ENCODE results near the gene NEK6.

NEK6 gene

DNA sequence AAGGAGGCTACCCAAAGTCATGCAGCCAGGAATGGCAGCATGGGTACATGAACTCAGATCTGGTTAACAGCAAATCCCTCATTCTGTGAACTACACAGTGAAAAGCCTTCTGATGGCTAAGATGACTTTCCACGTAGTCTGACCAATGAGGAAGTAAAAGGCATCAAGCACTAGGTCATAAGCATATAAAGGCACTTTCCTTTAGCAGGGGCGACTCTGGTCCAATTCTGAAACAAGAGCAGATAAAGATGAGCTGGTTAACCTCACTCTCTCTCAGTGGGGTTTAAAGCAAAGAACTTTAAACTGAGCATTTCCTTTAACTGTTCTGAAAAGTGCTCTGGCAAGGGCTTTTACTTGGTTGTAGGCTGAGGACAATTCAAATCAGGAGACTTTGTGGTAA, 136.4 kb downstream of the NEK6 start:
- DNase-seq (ENCODE audit: extremely low read depth, low read depth) = no peak
- TF ChIP-seq, protein P1, sequence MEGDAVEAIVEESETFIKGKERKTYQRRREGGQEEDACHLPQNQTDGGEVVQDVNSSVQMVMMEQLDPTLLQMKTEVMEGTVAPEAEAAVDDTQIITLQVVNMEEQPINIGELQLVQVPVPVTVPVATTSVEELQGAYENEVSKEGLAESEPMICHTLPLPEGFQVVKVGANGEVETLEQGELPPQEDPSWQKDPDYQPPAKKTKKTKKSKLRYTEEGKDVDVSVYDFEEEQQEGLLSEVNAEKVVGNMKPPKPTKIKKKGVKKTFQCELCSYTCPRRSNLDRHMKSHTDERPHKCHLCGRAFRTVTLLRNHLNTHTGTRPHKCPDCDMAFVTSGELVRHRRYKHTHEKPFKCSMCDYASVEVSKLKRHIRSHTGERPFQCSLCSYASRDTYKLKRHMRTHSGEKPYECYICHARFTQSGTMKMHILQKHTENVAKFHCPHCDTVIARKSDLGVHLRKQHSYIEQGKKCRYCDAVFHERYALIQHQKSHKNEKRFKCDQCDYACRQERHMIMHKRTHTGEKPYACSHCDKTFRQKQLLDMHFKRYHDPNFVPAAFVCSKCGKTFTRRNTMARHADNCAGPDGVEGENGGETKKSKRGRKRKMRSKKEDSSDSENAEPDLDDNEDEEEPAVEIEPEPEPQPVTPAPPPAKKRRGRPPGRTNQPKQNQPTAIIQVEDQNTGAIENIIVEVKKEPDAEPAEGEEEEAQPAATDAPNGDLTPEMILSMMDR (IDR thresholded peaks at IDR 0.05; ENCODE audit: low read depth, low read length) = no peak

DNA sequence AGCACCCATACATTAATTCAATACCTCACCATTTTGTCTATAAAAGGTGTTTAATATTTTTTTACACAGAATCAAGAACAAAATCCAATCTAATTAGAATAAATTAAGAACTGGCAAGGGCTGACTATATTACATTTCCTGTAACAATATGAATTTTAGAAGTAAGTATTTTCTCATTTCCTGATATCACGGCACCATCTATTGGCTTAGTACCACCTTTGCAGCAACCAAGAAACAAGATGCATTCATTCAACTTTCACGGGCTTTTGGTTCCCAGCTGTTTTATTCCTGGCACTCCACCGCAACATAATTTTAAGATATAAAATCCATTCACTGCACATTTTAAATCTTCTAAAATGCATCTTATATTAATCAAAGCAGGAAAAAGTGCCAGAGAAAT, 136.8 kb downstream of the NEK6 start:
- DNase-seq (ENCODE audit: extremely low read depth, low read depth) = no peak
- TF ChIP-seq, protein P1 (IDR thresholded peaks at IDR 0.05; ENCODE audit: low read depth, low read length) = peak; percentile 22

DNA sequence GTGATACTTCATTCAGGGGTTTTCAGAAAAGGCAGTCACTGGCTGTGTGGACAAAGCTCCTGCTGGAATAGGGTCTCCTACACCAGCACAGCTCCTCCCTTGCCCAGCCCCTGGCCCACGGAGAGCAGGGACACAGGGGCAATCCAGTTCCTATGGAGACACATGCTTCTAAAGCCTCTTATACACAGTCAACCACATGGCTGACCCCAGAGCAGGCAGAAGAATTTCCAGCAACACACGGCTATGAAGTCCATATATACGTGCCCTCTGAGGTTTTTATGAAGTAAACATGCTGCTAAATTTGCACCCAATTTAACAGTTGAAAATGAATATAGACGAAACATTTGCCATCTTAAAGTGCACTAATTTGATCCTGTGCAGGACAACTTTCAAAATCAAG, 138.1 kb downstream of the NEK6 start:
- DNase-seq (ENCODE audit: extremely low read depth, low read depth) = no peak
- TF ChIP-seq, protein P1 (IDR thresholded peaks at IDR 0.05; ENCODE audit: low read depth, low read length) = no peak

DNA sequence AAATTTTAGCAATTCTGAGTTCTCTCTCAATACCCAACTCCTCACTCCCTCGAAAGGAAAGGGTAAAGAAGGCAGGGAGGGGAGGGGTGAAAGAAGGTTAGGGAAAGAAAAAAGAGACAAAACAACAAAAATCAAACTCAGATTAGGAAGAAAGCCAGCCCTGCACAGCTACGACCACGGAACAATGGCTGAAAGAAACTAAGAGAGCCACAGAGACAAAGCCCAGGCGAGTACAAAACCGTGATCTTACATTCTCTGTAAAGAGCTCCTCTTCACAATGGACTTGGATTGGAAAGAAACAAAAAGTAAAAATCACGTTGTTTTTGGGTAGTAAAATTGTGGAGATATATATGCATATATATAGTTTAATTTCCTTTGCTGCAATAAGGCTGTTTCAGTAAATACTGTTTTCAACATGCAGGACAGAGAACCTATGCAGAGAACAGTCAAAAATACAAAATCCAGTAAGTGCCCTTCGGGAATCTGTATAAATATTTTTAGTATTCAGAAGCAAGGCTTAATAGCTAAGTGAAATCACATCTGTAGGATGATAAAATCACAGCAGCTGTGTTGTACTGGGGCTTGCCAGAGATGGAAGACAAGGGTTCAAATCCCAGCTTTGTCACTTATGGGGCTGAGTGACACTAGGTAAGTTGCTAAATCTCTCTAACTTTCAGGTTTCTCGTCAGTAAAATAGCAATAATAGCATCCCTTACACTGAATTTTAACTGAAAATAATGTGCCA, 140.6 kb downstream of the NEK6 start:
- TF ChIP-seq, protein P1 (IDR thresholded peaks at IDR 0.05; ENCODE audit: low read depth, low read length) = no peak
- no peak for DNase-seq (ENCODE audit: extremely low read depth, low read depth)

DNA sequence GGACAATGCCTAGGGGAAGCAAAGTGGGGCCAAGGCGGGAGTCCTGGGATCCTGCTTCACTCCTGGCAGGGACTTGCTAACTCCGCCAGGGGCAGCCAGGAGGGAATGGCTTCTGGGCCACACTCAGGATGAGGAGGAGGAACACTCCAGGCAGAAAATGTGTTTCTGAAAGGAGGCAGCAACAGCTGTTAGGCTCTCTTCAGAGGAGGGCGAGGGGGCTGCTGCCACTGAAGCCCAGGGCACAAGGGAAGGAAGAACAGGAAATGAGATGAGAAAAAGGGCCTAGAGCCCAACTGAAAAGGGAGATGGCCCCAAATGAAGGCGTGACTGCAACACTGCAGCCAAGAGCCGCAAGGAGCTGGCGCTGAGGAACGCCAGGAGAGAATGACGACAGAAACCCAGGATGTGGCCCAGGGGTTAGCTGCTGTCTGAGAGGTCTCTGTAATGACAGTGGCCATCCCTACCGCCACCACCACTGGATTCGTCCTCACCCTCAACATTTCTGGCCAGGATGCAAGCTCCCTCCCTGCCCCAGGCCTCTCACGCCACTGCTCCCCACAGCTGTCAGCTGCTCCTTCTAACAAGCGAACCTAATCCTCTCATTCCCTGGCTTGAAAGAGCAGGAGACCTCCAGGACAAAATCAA, 141.7 kb downstream of the NEK6 start:
- TF ChIP-seq, protein P1 (IDR thresholded peaks at IDR 0.05; ENCODE audit: low read depth, low read length) = peak; percentile 15; the same call in 1 of the 2 replicates
- DNase-seq (ENCODE audit: extremely low read depth, low read depth) = no peak

DNA sequence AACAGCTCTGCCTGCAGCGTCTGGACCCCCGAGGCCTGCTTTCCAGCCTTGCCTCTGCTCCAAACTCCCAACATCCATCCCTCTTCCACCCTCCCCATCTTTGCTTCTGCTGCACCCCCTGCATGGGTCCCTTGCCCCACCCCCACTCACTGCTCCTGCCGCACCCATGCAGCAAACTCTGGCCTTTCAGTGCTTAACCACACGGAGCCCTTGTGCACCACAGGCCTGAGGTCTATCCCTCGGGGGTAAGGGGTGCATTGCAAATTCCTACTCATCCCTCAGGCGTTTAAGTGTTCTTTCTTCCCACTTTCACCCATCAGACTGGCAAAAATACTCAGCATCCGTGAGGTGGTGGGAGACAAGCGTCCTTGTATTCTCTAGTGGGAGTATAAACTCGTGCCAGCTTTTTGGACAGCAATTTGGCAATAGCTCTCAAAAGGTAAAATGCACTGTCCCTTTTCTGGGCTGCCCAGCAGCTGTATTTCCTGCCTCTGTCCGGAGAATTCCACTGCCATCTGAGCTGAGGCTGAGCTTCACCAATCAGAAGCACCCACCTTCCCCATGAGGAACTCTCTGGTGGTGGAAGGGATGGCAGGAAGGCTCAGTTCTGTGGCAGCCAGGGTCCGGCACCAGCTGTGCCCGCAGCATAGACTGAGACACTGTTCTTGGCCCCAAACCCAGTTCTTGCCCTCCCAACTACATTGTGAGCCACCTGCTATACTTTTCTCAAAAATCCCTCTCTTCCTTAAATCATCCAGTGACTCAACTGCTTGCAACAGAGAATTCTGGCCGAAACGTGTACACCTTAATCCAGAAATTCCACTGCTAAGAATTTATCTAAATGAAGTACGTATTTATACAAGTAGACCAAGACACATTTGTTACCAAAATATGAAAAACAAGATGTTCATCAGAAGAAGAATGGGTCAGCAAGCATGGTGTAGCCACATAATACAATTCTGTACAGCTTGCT, 142.5 kb downstream of the NEK6 start:
- TF ChIP-seq, protein P1 (IDR thresholded peaks at IDR 0.05; ENCODE audit: low read depth, low read length) = no peak
- DNase-seq (ENCODE audit: extremely low read depth, low read depth) = no peak
